ENCODE measurements around the gene IFT20. TPM values are rescaled to one million over a fixed set of nuclear protein-coding genes. Genes with fewer than 3 reads are reported as not detected.
A peak's percentile ranks its signal among the peaks of the same experiment; 100 is the strongest.

Gene IFT20
- total RNA-seq, 1 experiment from 2014 or later, result 21.0 TPM

DNA sequence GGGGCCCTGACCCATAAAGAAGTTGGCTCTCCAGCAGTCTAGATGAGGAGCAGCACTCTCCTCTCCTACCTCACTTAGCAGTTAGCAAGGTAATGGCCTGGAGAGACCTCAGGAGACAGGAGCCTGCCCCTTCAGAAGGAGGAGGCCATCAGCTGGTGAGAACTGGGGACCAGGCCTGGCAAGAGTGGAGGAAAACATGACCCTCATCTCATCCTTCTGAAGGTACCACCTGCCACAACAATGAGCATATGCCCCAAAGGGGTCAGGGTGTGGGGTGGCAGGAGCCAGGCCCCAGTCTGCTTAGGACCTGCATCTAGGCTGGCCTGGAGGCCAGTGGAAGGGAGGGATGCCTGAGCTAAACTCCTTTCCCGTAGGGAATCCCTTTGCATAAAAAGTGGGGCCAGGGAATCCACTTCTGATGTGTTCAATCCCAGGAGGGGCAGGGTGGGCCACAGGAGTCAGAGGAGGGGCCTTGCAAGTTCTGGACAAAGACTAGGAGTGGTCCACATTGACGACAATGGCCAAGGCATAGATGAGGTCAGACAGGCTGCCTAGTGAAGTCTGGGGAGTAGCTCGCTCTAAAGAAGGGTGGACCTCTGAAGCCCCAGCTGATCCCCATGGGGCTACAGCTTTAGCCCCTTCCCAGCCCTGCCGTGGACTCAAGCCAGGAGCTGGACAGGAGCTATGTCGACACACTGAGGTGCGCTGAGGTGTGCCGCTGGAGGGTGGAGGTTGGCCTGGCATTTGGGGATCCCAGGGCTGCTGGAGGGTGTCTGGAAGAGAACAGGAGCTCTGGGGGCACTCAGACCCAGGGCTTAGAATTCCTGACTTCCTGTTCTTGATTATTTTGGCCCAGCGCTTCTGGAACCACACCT, 28.7 kb upstream of the IFT20 start:
- Histone ChIP-seq H3K27ac (ENCODE audit: insufficient read length, low read depth, low read length) (no peak overlapping the region), H2BK12ac (ENCODE audit: insufficient read length, low read depth, low read length) (no peak overlapping the region), H4K91ac (ENCODE audit: insufficient read length, low read depth, low read length) (no peak overlapping the region), H3K18ac (ENCODE audit: insufficient read length, low read depth, low read length) (no peak overlapping the region), H3K4me2 (ENCODE audit: insufficient read depth, insufficient read length, low read length) (no peak overlapping the region), H2BK15ac (ENCODE audit: low read depth, low read length) (no peak overlapping the region), H2AK5ac (ENCODE audit: insufficient read length, low read length) (no peak overlapping the region), H3K4me1 (ENCODE audit: insufficient read depth, low read length) (no peaks in the 10 kb centered on the region), H3K27me3 (ENCODE audit: insufficient read depth, low read length) (no peaks in the 10 kb centered on the region), H4K5ac (ENCODE audit: insufficient read length, low read depth, low read length) (no peak overlapping the region), H2BK120ac (ENCODE audit: low read depth, low read length, poor library complexity, severe bottlenecking) (no peak overlapping the region), H3K23ac (ENCODE audit: insufficient read length, low read depth, low read length) (no peak overlapping the region), H3K79me2 (ENCODE audit: insufficient read depth, low read length) (no peaks in the 10 kb centered on the region), H2BK5ac (ENCODE audit: insufficient read length, low read length) (no peak overlapping the region), H2BK20ac (ENCODE audit: low read depth, low read length, poor library complexity, severe bottlenecking) (no peak overlapping the region), H3T11ph (ENCODE audit: low read length) (no peak overlapping the region), H4K8ac (replicated peaks; ENCODE audit: insufficient read length, low read depth, low read length) (no peak overlapping the region), H4K20me1 (ENCODE audit: control insufficient read depth, insufficient read depth, insufficient read length) (no peaks in the 10 kb centered on the region), H3K56ac (ENCODE audit: insufficient read length, low read depth, low read length) (no peak overlapping the region), H3K4ac (ENCODE audit: low read depth, low read length) (no peak overlapping the region), H3K23me2 (ENCODE audit: insufficient read length, low read depth, low read length, poor library complexity, severe bottlenecking) (no peaks in the 10 kb centered on the region), H3K9ac (ENCODE audit: extremely low read depth, insufficient read length, low read length) (no peak overlapping the region), H3K79me1 (ENCODE audit: insufficient read depth, low read depth, low read length, poor library complexity, severe bottlenecking) (no peaks in the 10 kb centered on the region), H2AFZ (ENCODE audit: low read length) (no peak overlapping the region), H3K14ac (ENCODE audit: insufficient read depth, low read length) (no peak overlapping the region), H3K9me3 (ENCODE audit: control insufficient read depth, low read depth, low read length) (no peaks in the 10 kb centered on the region)
- Mint-ChIP-seq H3K4me3 (no peak overlapping the region), H3K36me3 (ENCODE audit: insufficient read depth in 1 of 3, low read depth in 3 of 3) (peaks cover 19 to 28% (median 24%) of the 10 kb centered on the region in 3 experiments; a peak in 6 of 7 replicates), H3K9me3 (no peaks in the 10 kb centered on the region; a peak in 1 of 5 replicates), H3K27ac (peak overlapping the region in 1 of 3 experiments; percentile 18; a peak in 1 of 7 replicates), H3K27me3 (ENCODE audit: low read depth) (no peaks in the 10 kb centered on the region), H3K4me1 (no peaks in the 10 kb centered on the region)
- no peak for DNase-seq
- WGBS (ENCODE audit: extremely low coverage, insufficient read length, low lambda C conversion rate), result no CpG with 5 or more reads among the region's 8 CpGs
- TF ChIP-seq, protein P1, sequence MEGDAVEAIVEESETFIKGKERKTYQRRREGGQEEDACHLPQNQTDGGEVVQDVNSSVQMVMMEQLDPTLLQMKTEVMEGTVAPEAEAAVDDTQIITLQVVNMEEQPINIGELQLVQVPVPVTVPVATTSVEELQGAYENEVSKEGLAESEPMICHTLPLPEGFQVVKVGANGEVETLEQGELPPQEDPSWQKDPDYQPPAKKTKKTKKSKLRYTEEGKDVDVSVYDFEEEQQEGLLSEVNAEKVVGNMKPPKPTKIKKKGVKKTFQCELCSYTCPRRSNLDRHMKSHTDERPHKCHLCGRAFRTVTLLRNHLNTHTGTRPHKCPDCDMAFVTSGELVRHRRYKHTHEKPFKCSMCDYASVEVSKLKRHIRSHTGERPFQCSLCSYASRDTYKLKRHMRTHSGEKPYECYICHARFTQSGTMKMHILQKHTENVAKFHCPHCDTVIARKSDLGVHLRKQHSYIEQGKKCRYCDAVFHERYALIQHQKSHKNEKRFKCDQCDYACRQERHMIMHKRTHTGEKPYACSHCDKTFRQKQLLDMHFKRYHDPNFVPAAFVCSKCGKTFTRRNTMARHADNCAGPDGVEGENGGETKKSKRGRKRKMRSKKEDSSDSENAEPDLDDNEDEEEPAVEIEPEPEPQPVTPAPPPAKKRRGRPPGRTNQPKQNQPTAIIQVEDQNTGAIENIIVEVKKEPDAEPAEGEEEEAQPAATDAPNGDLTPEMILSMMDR (conservative IDR thresholded peaks at IDR 0.05), result no peak
